BE2C (cell line): ENCODE data around the gene GPC1.

Experiments
- DNase-seq: peaks from one replicate; pipeline ENCODE4 v3.0.0-alpha.2; 2020
- H3K27me3 ChIP-seq: fragments of 250-450 bp; sonication (Bioruptor Pico); 2 replicates; pipeline ENCODE4 v1.5.1; 2020; ENCODE audit warnings: mild to moderate bottlenecking
- H3K36me3 ChIP-seq: fragments of 250-450 bp; sonication (Bioruptor Pico); 2 replicates; pipeline ENCODE4 v1.5.1; 2020; ENCODE audit warnings: mild to moderate bottlenecking
- H3K4me1 ChIP-seq: fragments of 250-450 bp; sonication (Bioruptor Pico); 2 replicates; pipeline ENCODE4 v1.5.1; 2020
- H3K4me3 ChIP-seq: 2 replicates; pipeline ENCODE4 v1.5.1; 2011; ENCODE audit warnings: low read depth, low read length
- H3K9me3 ChIP-seq: fragments of 250-450 bp; sonication (Bioruptor Pico); 2 replicates; pipeline ENCODE4 v1.5.1; 2020
- TF ChIP-seq, protein P1 (sequence below): IDR thresholded peaks from 2 replicates; pipeline ENCODE4 v1.5.1; 2012; ENCODE audit warnings: mild to moderate bottlenecking, low read depth, low read length

GPC1 gene

DNA sequence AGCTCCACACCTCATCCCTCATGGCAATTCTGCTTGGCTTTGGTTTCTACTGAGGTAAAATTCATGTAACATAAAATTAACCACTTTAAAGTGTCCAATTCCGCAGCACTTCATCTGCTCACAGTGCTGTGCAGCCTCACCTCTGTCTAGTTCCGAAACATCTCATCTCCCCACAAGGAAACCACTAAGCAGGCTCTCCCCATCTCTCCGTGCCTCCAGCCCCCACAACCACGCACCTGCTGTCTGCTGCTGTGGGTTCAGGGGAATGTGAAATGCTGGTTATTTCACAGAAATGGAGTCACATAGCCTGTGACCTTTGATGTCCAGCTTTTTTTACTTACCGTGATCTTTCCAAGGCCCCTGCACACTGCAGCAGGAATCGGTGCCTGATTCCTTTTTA lies 7.7 kb upstream of the GPC1 start:
- Histone ChIP-seq H3K36me3 (no peaks in the 10 kb centered on the region), H3K4me3 (no peak overlapping the region), H3K9me3 (no peaks in the 10 kb centered on the region), H3K27me3 (no peaks in the 10 kb centered on the region), H3K4me1 (no peaks in the 10 kb centered on the region)
- no peak for DNase-seq
- TF ChIP-seq, protein P1, sequence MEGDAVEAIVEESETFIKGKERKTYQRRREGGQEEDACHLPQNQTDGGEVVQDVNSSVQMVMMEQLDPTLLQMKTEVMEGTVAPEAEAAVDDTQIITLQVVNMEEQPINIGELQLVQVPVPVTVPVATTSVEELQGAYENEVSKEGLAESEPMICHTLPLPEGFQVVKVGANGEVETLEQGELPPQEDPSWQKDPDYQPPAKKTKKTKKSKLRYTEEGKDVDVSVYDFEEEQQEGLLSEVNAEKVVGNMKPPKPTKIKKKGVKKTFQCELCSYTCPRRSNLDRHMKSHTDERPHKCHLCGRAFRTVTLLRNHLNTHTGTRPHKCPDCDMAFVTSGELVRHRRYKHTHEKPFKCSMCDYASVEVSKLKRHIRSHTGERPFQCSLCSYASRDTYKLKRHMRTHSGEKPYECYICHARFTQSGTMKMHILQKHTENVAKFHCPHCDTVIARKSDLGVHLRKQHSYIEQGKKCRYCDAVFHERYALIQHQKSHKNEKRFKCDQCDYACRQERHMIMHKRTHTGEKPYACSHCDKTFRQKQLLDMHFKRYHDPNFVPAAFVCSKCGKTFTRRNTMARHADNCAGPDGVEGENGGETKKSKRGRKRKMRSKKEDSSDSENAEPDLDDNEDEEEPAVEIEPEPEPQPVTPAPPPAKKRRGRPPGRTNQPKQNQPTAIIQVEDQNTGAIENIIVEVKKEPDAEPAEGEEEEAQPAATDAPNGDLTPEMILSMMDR, result no peak

DNA sequence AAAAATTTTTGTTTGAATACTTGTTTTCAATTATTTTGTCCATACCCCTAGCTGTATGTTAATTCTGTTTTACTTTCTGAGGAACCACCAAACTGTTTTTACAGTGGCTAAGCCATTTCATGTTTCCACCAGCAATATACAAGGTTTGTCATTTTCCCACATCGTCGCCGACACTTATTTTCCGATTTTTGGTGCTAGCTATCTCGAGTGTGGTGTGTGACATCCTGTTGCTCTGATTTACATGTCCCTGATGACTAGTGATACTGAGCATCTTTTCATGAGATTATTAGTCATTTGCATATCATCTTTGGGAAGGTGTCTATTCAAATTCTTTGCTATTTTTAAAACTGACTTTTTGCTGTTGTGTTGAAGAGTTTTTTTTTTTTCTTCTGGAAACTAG lies 7.2 kb upstream of the GPC1 start:
- Histone ChIP-seq H3K9me3 (no peaks in the 10 kb centered on the region), H3K4me3 (no peak overlapping the region), H3K4me1 (no peaks in the 10 kb centered on the region), H3K36me3 (no peaks in the 10 kb centered on the region), H3K27me3 (no peaks in the 10 kb centered on the region)
- no peak for DNase-seq
- TF ChIP-seq, protein P1, result no peak

DNA sequence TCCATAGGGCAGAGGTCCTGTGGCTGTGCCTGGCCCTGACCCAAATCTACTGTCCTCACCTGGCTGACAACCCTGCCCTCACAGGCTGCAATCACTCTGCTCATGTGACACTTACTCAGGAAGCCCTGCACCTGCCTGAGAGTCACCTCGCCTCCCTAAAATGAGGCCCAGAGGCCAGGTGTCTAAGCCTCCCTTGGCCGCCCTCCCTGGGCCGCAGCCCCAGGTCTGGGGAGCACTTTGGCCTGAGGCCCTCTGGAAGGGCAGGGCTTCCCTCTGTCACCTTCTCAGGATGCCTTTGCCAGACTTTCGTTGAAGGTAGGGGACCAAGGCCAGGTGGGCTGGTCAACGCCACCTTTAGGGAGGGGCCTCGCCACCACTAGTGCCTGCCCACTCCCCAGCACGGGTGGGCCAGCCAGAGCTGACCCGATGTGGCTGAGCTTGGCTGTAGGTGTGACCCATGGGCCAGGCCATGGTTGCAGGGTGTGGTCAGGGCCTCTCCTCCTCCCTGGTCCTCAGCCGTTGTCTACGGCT lies 6.1 kb upstream of the GPC1 start:
- Histone ChIP-seq H3K9me3 (no peaks in the 10 kb centered on the region), H3K4me1 (no peaks in the 10 kb centered on the region), H3K36me3 (no peaks in the 10 kb centered on the region), H3K27me3 (no peaks in the 10 kb centered on the region), H3K4me3 (no peak overlapping the region)
- TF ChIP-seq, protein P1, result no peak
- no peak for DNase-seq

DNA sequence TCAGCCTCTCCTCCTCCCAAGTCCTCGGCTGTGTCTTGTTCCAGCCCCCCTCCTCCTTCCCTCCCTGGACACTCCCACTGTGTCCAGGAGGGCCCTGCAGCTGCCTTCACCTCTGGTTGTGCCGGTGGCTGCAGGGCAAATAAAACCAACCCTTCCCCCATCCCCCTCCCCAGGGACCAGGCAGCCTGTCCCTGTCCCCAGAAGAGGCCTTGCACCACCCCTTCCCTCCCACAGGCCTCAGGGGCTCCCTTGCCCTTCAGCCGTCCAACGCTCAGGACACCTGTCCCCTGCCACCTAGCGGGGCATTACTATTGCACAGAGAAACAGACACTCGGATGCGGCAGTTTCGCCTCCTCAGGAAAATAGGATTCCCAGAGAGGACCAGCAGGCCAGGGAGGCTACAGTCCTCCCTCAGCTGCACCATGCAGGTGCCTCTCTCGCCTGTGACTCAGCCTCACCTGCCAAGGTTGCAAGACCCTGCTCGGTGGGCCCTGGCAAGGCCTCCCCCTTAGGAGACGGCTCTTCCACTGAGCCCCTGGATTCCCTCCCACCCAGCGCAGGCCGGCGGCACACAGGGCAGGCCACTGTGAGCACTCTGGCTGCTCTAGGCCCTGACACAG lies 5.5 kb upstream of the GPC1 start:
- Histone ChIP-seq H3K36me3 (no peaks in the 10 kb centered on the region), H3K4me1 (peaks cover 3% of the 10 kb centered on the region), H3K27me3 (no peaks in the 10 kb centered on the region), H3K4me3 (no peak overlapping the region), H3K9me3 (no peaks in the 10 kb centered on the region)
- TF ChIP-seq, protein P1, result 0 out of 2 replicates have a peak, but pooled peaks have one; percentile 7
- DNase-seq, result peak; percentile 15

DNA sequence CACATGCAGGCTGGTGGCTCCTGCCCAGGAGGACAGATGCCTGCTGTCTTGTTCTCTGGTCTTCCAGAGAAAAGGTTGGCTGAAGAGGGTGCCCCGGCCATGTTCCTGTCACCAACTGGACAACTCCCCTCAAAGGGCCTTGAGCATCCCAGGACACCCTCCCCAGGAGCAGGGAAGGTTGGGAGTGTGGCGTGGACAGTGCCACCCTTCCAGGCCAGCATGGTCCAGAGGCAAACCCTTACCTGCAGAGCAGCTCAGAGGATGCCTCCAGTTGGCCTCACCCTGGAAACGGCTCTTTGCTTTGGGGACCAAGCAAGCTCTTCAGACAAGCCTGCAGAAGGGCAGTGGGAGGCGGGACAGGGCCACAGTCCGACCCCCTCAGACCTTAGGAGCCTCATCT lies 4.9 kb upstream of the GPC1 start:
- no peaks in the 10 kb centered on the region for H3K27me3 ChIP-seq
- no peaks in the 10 kb centered on the region for H3K9me3 ChIP-seq
- no peak overlapping the region for H3K4me3 ChIP-seq
- TF ChIP-seq, protein P1, result no peak
- no peaks in the 10 kb centered on the region for H3K36me3 ChIP-seq
- DNase-seq, result no peak
- H3K4me1 ChIP-seq, result peaks cover 3% of the 10 kb centered on the region

DNA sequence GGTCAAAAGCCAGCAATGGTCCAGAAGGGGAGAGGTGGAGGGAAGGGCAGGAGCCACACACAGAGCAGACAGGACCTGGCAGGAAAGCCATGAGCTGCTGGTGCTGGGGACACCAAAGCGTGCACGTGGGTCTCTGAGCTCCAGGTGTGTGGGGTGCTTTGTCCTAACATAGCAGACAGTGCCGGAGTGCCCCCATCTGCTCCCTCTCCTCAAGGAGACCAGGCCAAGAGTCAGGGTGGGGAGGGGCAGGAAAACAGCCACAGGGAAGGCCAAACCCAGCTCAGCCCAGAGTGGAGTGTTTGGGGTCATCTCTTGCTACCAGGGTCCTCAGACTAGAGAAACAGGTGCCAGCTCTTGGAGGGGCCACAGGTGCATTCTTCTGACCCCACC lies 4.2 kb upstream of the GPC1 start:
- Histone ChIP-seq H3K27me3 (peaks cover 2% of the 10 kb centered on the region), H3K4me3 (no peak overlapping the region), H3K9me3 (no peaks in the 10 kb centered on the region), H3K4me1 (peaks cover 3% of the 10 kb centered on the region), H3K36me3 (no peaks in the 10 kb centered on the region)
- DNase-seq, result no peak
- TF ChIP-seq, protein P1, result no peak
